ENCODE measurements around the gene ERCC6. TPM values are rescaled to one million over a fixed set of nuclear protein-coding genes. Genes with fewer than 3 reads are reported as not detected.

The ERCC6 gene
- polyA plus RNA-seq, 1 donor = 13.2 TPM

- no peaks in the 10 kb centered on the region for H3K27me3 ChIP-seq (ENCODE audit: control insufficient read depth, insufficient read depth, low read length)
- H3K9me3 ChIP-seq (ENCODE audit: control insufficient read depth, low read depth, low read length) = no peaks in the 10 kb centered on the region
- H3K4me1 ChIP-seq (ENCODE audit: control insufficient read depth, insufficient read depth, low read length) = no peaks in the 10 kb centered on the region
- H3K36me3 ChIP-seq (ENCODE audit: control insufficient read depth, insufficient read depth, low read length) = peaks cover 49% of the 10 kb centered on the region
- WGBS (ENCODE audit: insufficient coverage, low lambda C conversion rate) = 92% methylated on average over 4 of the region's 16 CpGs
- DNase-seq = no peak
- no peak overlapping the region for H3K27ac ChIP-seq (ENCODE audit: low read length)
- H3K4me3 ChIP-seq (ENCODE audit: low read length) = no peak overlapping the region
Measured at GRCh38 chr10:49516216-49516970, 22.5 kb downstream of the ERCC6 start.

GRCh38 chr10:49512121-49512809, 26.7 kb downstream of the ERCC6 start:
- Histone ChIP-seq H3K27ac (ENCODE audit: low read length) (no peak overlapping the region), H3K27me3 (ENCODE audit: control insufficient read depth, insufficient read depth, low read length) (no peaks in the 10 kb centered on the region), H3K36me3 (ENCODE audit: control insufficient read depth, insufficient read depth, low read length) (peaks cover 20% of the 10 kb centered on the region), H3K9me3 (ENCODE audit: control insufficient read depth, low read depth, low read length) (no peaks in the 10 kb centered on the region), H3K4me1 (ENCODE audit: control insufficient read depth, insufficient read depth, low read length) (no peaks in the 10 kb centered on the region), H3K4me3 (ENCODE audit: low read length) (no peak overlapping the region)
- WGBS (ENCODE audit: insufficient coverage, low lambda C conversion rate) = 61% methylated on average over 4 of the region's 4 CpGs
- no peak for DNase-seq

- no peak for DNase-seq
- peaks cover 5% of the 10 kb centered on the region for H3K36me3 ChIP-seq (ENCODE audit: control insufficient read depth, insufficient read depth, low read length)
- whole genome bisulfite sequencing (ENCODE audit: insufficient coverage, low lambda C conversion rate) = no CpG with 5 or more reads among the region's 4 CpGs
Measured at GRCh38 chr10:49509771-49510303, 29.1 kb downstream of the ERCC6 start.

GRCh38 chr10:49508654-49509053, 30.3 kb downstream of the ERCC6 start:
- Histone ChIP-seq H3K4me3 (ENCODE audit: low read length) (no peak overlapping the region), H3K4me1 (ENCODE audit: control insufficient read depth, insufficient read depth, low read length) (no peaks in the 10 kb centered on the region), H3K9me3 (ENCODE audit: control insufficient read depth, low read depth, low read length) (no peaks in the 10 kb centered on the region), H3K36me3 (ENCODE audit: control insufficient read depth, insufficient read depth, low read length) (peaks cover 5% of the 10 kb centered on the region), H3K27ac (ENCODE audit: low read length) (no peak overlapping the region), H3K27me3 (ENCODE audit: control insufficient read depth, insufficient read depth, low read length) (no peaks in the 10 kb centered on the region)
- DNase-seq = no peak
- no CpG with 5 or more reads among the region's 4 CpGs for WGBS (ENCODE audit: insufficient coverage, low lambda C conversion rate)

More at GRCh38 chr10:49509771-49510303, 29.1 kb downstream of the ERCC6 start:
- no peaks in the 10 kb centered on the region for H3K9me3 ChIP-seq (ENCODE audit: control insufficient read depth, low read depth, low read length)
- H3K27ac ChIP-seq (ENCODE audit: low read length) = no peak overlapping the region
- H3K27me3 ChIP-seq (ENCODE audit: control insufficient read depth, insufficient read depth, low read length) = no peaks in the 10 kb centered on the region
- H3K4me3 ChIP-seq (ENCODE audit: low read length) = no peak overlapping the region
- no peaks in the 10 kb centered on the region for H3K4me1 ChIP-seq (ENCODE audit: control insufficient read depth, insufficient read depth, low read length)

- DNase-seq = no peak
- Histone ChIP-seq H3K4me1 (ENCODE audit: control insufficient read depth, insufficient read depth, low read length) (no peaks in the 10 kb centered on the region), H3K27ac (ENCODE audit: low read length) (no peak overlapping the region), H3K36me3 (ENCODE audit: control insufficient read depth, insufficient read depth, low read length) (peaks cover 5% of the 10 kb centered on the region), H3K9me3 (ENCODE audit: control insufficient read depth, low read depth, low read length) (no peaks in the 10 kb centered on the region), H3K27me3 (ENCODE audit: control insufficient read depth, insufficient read depth, low read length) (no peaks in the 10 kb centered on the region), H3K4me3 (ENCODE audit: low read length) (no peak overlapping the region)
- WGBS (ENCODE audit: insufficient coverage, low lambda C conversion rate) = no CpG with 5 or more reads among the region's 4 CpGs
Measured at GRCh38 chr10:49508249-49508648, 30.7 kb downstream of the ERCC6 start.

- Histone ChIP-seq H3K27me3 (ENCODE audit: control insufficient read depth, insufficient read depth, low read length) (no peaks in the 10 kb centered on the region), H3K4me3 (ENCODE audit: low read length) (no peak overlapping the region), H3K4me1 (ENCODE audit: control insufficient read depth, insufficient read depth, low read length) (no peaks in the 10 kb centered on the region), H3K36me3 (ENCODE audit: control insufficient read depth, insufficient read depth, low read length) (peaks cover 5% of the 10 kb centered on the region), H3K27ac (ENCODE audit: low read length) (no peak overlapping the region), H3K9me3 (ENCODE audit: control insufficient read depth, low read depth, low read length) (no peaks in the 10 kb centered on the region)
- DNase-seq = no peak
- WGBS (ENCODE audit: insufficient coverage, low lambda C conversion rate) = 90% methylated on average over 3 of the region's 4 CpGs
Measured at GRCh38 chr10:49505589-49505988, 33.3 kb downstream of the ERCC6 start.

GRCh38 chr10:49505076-49505475, 33.8 kb downstream of the ERCC6 start:
- H3K4me3 ChIP-seq (ENCODE audit: low read length) = no peak overlapping the region
- WGBS (ENCODE audit: insufficient coverage, low lambda C conversion rate) = no CpG with 5 or more reads among the region's 3 CpGs
- H3K9me3 ChIP-seq (ENCODE audit: control insufficient read depth, low read depth, low read length) = no peaks in the 10 kb centered on the region
- no peaks in the 10 kb centered on the region for H3K4me1 ChIP-seq (ENCODE audit: control insufficient read depth, insufficient read depth, low read length)
- peaks cover 10% of the 10 kb centered on the region for H3K36me3 ChIP-seq (ENCODE audit: control insufficient read depth, insufficient read depth, low read length)
- no peaks in the 10 kb centered on the region for H3K27me3 ChIP-seq (ENCODE audit: control insufficient read depth, insufficient read depth, low read length)
- no peak for DNase-seq
- no peak overlapping the region for H3K27ac ChIP-seq (ENCODE audit: low read length)

GRCh38 chr10:49504528-49504927, 34.4 kb downstream of the ERCC6 start:
- Histone ChIP-seq H3K4me3 (ENCODE audit: low read length) (no peak overlapping the region), H3K27me3 (ENCODE audit: control insufficient read depth, insufficient read depth, low read length) (no peaks in the 10 kb centered on the region), H3K27ac (ENCODE audit: low read length) (no peak overlapping the region), H3K9me3 (ENCODE audit: control insufficient read depth, low read depth, low read length) (no peaks in the 10 kb centered on the region), H3K4me1 (ENCODE audit: control insufficient read depth, insufficient read depth, low read length) (no peaks in the 10 kb centered on the region), H3K36me3 (ENCODE audit: control insufficient read depth, insufficient read depth, low read length) (peaks cover 10% of the 10 kb centered on the region)
- DNase-seq = no peak
- WGBS (ENCODE audit: insufficient coverage, low lambda C conversion rate) = no CpG with 5 or more reads among the region's 1 CpG

GRCh38 chr10:49502358-49502757, 36.6 kb downstream of the ERCC6 start:
- peaks cover 12% of the 10 kb centered on the region for H3K36me3 ChIP-seq (ENCODE audit: control insufficient read depth, insufficient read depth, low read length)
- H3K27me3 ChIP-seq (ENCODE audit: control insufficient read depth, insufficient read depth, low read length) = no peaks in the 10 kb centered on the region
- no peaks in the 10 kb centered on the region for H3K4me1 ChIP-seq (ENCODE audit: control insufficient read depth, insufficient read depth, low read length)
- no peak overlapping the region for H3K27ac ChIP-seq (ENCODE audit: low read length)
- no peaks in the 10 kb centered on the region for H3K9me3 ChIP-seq (ENCODE audit: control insufficient read depth, low read depth, low read length)
- 100% methylated on average over 1 of the region's 2 CpGs for WGBS (ENCODE audit: insufficient coverage, low lambda C conversion rate)
- no peak overlapping the region for H3K4me3 ChIP-seq (ENCODE audit: low read length)
- DNase-seq = no peak

- WGBS (ENCODE audit: insufficient coverage, low lambda C conversion rate) = 100% methylated on average over 1 of the region's 1 CpG
- Histone ChIP-seq H3K27me3 (ENCODE audit: control insufficient read depth, insufficient read depth, low read length) (no peaks in the 10 kb centered on the region), H3K9me3 (ENCODE audit: control insufficient read depth, low read depth, low read length) (no peaks in the 10 kb centered on the region), H3K4me1 (ENCODE audit: control insufficient read depth, insufficient read depth, low read length) (no peaks in the 10 kb centered on the region), H3K4me3 (ENCODE audit: low read length) (no peak overlapping the region), H3K27ac (ENCODE audit: low read length) (no peak overlapping the region), H3K36me3 (ENCODE audit: control insufficient read depth, insufficient read depth, low read length) (peaks cover 14% of the 10 kb centered on the region)
- DNase-seq = no peak
Measured at GRCh38 chr10:49500412-49500811, 38.5 kb downstream of the ERCC6 start.

Data from large intestine (tissue), 3 donors.